HEK293T (cell line): ENCODE measurements around the gene DEDD2.
A peak's percentile ranks its signal among the peaks of the same experiment; 100 is the strongest.

Source experiments
- CTCF ChIA-PET: fragments of 350-600 bp; formaldehyde crosslinking; extraction: SDS; loops from one replicate; lab custom pipeline; 2021; ENCODE audit warnings: antibody characterized with exemption, inconsistent platforms; lab: Yijun Ruan, JAX
- POLR2A ChIA-PET: fragments of 350-600 bp; formaldehyde crosslinking; extraction: SDS; loops from one replicate; lab custom pipeline; 2020; ENCODE audit warnings: antibody characterized with exemption, inconsistent platforms; lab: Yijun Ruan, JAX
- DNase-seq: peaks from one replicate; pipeline ENCODE4 v3.0.0; 2012; ENCODE audit warnings: mixed read lengths; ENCODE audit errors: extremely low spot score
- ARNT ChIP-seq: fragments of 450-650 bp; IDR thresholded peaks from 2 replicates; pipeline ENCODE4 v1.6.1; 2017; ENCODE audit warnings: mild to moderate bottlenecking
- BHLHE40 ChIP-seq: fragments of 450-650 bp; IDR thresholded peaks from 2 replicates; pipeline ENCODE4 v1.6.1; 2016; ENCODE audit warnings: mild to moderate bottlenecking, moderate library complexity, borderline replicate concordance
- CTBP1 ChIP-seq: fragments of 450-650 bp; IDR thresholded peaks from 2 replicates; pipeline ENCODE4 v1.6.1; 2016; ENCODE audit warnings: borderline replicate concordance
- ELF4 ChIP-seq: fragments of 450-650 bp; IDR thresholded peaks from 2 replicates; pipeline ENCODE4 v1.6.1; 2017; ENCODE audit warnings: antibody characterized with exemption
- FOXA1 ChIP-seq: fragments of 450-650 bp; IDR thresholded peaks from 2 replicates; pipeline ENCODE4 v1.6.1; 2016; ENCODE audit warnings: mild to moderate bottlenecking
- FOXK2 ChIP-seq: fragments of 450-650 bp; IDR thresholded peaks from 2 replicates; pipeline ENCODE4 v1.6.1; 2016; ENCODE audit warnings: mild to moderate bottlenecking
- FOXM1 ChIP-seq: fragments of 450-650 bp; IDR thresholded peaks from 2 replicates; pipeline ENCODE4 v1.6.1; 2017; ENCODE audit warnings: mild to moderate bottlenecking, borderline replicate concordance
- HDGF ChIP-seq: fragments of 450-650 bp; IDR thresholded peaks from 2 replicates; pipeline ENCODE4 v1.6.1; 2017; ENCODE audit warnings: antibody characterized with exemption, borderline replicate concordance
- L3MBTL2 ChIP-seq: fragments of 450-650 bp; conservative IDR thresholded peaks from 2 replicates; pipeline ENCODE4 v1.6.1; 2016; ENCODE audit warnings: mild to moderate bottlenecking
- LEF1 ChIP-seq: fragments of 450-650 bp; IDR thresholded peaks from 2 replicates; pipeline ENCODE4 v1.6.1; 2017; ENCODE audit warnings: mild to moderate bottlenecking, borderline replicate concordance
- NFRKB ChIP-seq: fragments of 450-650 bp; IDR thresholded peaks from 2 replicates; pipeline ENCODE4 v1.6.1; 2016; ENCODE audit warnings: mild to moderate bottlenecking, moderate library complexity
- PKNOX1 ChIP-seq: fragments of 450-650 bp; IDR thresholded peaks from 2 replicates; pipeline ENCODE4 v1.6.1; 2016
- SP1 ChIP-seq: fragments of 450-650 bp; IDR thresholded peaks from 2 replicates; pipeline ENCODE4 v1.6.1; 2017
- SUZ12 ChIP-seq: fragments of 450-650 bp; IDR thresholded peaks from 2 replicates; pipeline ENCODE4 v1.6.1; 2016; ENCODE audit warnings: mild to moderate bottlenecking
- TARDBP ChIP-seq: fragments of 450-650 bp; IDR thresholded peaks from 2 replicates; pipeline ENCODE4 v1.6.1; 2016
- ZNF384 ChIP-seq: fragments of 450-650 bp; IDR thresholded peaks from 2 replicates; pipeline ENCODE4 v1.6.1; 2016

Gene DEDD2

DNA sequence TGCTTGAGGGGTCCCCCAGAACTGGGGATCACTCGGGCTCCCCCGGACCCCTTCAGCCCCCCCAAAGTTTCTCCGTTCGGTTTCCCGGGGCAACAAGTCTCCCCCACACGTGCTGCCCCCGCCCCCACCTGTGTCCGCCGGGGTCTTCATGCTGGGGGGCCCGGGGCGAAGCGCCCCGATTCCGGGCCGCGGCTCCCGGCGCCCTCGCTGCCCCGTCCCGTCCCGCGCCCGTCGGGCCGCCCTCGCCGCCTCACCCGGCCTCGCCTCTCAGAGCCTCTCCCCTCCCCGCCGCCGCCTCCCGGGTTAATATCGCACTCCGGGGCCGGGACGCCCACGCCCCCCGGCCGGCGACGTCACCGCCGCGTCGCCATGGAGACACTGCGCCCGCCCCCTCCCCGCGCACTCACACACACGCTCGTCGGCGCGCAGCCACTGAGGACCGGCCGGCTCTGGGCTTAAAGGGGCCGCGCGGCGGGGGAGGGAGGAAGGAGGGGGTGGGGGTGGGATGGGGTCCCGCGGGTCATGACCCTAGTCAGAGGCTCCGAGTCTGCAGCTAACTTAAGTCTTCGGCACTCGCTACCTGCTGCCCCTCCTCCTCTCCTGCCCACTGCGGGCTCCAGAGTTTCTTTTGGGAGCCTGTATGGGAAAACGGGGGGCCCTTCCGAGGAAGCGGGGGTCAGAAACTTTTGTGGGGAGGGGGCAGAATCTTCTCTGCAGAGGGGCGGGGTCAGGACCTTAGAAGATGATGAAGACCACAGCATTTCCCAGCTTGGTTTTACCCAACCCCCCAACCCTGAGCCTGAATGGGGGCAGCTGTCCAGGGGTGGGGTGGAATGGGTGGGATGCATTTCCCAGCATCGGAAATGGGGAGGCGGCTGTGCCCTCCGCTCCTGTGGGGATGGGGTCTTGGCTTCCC, 37.6 kb upstream of the DEDD2 start, which contains the start of gene ERF:
Gene ERF (minus strand): TSS at position 279 of the 916 bp plus-strand sequence. CDS start 129 bp downstream, at position 150.
- CTCF ChIA-PET, result interaction anchor here (2.1 kb wide), 1 partner anchor 9 kb away, joined by 6 read pairs; no protein-coding TSS in a partner anchor
- DNase-seq, result peak; percentile 93
- no peak for TF ChIP-seq ARNT
- TF ChIP-seq ELF4, result no peak
- no peak for TF ChIP-seq HDGF
- TF ChIP-seq LEF1, result no peak
- no peak for TF ChIP-seq SUZ12
- no peak for TF ChIP-seq SP1
- no peak for TF ChIP-seq FOXK2
- TF ChIP-seq BHLHE40, result no peak
- no peak for TF ChIP-seq TARDBP
- TF ChIP-seq FOXA1, result no peak
- POLR2A ChIA-PET, result interaction anchor here (0.9 to 1.4 kb wide), 6 partner anchors 8 to 24 kb away, joined by 3 to 6 read pairs (median 4); no protein-coding TSS in a partner anchor

GRCh38 chr19:42254089-42254849, 36.8 kb upstream of the DEDD2 start:
- peak; percentile 51 for DNase-seq
- ChIA-PET CTCF (no interaction called here), POLR2A (no interaction called here)
- TF ChIP-seq FOXM1 (peak; percentile 84), NFRKB (no peak)

DNA sequence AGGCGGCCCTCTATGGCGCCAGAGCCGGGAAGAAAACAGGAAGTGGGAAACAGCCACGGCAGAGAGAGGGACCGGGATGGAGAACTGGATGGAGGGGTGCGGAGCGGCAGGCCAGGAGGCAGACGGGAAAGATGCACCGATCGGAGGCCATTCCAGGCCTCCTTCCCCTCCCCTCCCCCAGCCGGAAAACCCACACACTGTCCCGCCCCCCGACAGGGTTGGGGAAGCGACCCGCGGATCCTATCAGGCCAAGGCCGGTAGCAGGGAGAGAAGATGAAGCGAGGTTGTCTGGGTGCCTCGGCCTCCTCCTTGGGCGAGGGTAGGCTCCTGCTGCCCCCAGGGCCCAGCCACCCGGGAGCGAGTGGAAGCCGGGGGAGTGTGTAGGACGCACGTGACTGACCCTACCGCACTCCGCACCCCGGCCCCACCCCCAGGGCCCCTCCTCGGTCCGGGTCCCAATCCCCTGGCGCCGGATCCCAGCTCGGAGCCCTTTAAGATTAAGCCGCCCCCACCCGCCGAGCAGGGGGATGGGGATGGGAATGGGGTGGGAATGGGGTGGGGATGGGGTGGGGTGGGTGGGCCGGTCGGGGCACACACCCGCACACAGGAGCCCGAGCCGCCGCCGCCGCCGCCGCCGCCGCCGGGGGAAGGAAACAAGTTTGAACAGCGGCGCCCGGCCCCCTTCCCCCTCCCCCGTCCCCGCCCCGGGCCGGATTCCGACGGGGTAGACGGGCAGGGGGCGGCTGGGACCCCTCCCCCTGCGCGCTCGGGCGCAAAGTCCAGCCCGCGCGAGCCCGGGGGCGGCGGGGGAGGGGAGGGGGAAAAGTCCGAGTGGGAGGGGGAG, 36.0 kb upstream of the DEDD2 start:
- ChIA-PET CTCF (no interaction called here), POLR2A (no interaction called here)
- TF ChIP-seq FOXA1 (no peak), FOXM1 (no peak), SP1 (no peak)
- DNase-seq, result peak; percentile 51

- TF ChIP-seq PKNOX1 (no peak), CTBP1 (no peak), ARNT (no peak), TARDBP (no peak), FOXM1 (no peak), ZNF384 (no peak), LEF1 (no peak), SP1 (no peak), NFRKB (no peak), FOXA1 (no peak), L3MBTL2 (no peak), BHLHE40 (no peak), HDGF (no peak), SUZ12 (no peak), ELF4 (no peak), FOXK2 (no peak)
- DNase-seq, result no peak
Observed at GRCh38 chr19:42252365-42253244, 35.1 kb upstream of the DEDD2 start.

DNA sequence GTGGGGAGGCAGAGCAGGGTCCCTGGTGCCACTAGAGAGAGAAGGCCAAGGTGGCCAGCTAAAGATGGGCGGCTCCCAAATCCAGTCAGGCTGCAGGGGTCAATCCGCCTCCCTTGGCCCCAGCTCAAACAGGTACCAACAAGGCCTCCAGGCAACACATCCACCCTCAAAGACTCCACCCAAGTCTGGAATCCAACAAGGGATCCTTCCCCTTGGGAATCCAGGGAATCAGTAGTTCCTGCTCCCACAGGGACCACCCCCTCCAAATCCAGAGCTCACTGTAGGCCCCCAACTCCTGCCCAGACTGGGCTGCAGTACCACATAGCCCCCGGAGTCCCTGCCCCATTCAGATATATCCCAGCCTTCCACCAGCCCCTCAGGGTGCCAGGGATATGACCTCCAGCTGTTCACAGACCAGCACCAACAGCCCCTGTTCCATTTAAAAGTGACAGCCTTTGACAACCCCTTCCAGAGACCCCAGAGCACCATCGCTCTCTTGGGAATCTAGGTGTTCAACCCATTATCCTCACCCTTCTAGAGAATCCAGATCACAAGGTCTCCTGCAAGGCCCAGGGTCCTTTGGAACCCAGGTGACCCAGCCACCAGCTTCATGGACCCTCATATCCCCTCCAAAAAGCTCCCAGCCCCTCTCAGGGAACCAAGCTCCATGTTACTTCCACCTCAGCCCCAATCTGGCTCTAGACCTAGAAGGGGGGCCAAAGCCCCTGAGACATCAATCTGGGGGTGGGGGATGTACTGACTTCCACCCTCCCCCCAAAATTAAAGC, 34.3 kb upstream of the DEDD2 start:
- POLR2A ChIA-PET, result interaction anchor here (1.5 to 2.8 kb wide), 4 partner anchors 9 to 30 kb away, joined by 3 to 12 read pairs (median 10); partner anchors contain the start of gene GSK3A
- CTCF ChIA-PET, result interaction anchor here (0.6 to 0.7 kb wide), 3 partner anchors 28 to 143 kb away, joined by 3 read pairs; no protein-coding TSS in a partner anchor
- DNase-seq, result no peak
- TF ChIP-seq SP1, result no peak
- TF ChIP-seq NFRKB, result no peak
- TF ChIP-seq ELF4, result no peak
- no peak for TF ChIP-seq PKNOX1
- TF ChIP-seq CTBP1, result no peak
- TF ChIP-seq L3MBTL2, result no peak
- no peak for TF ChIP-seq BHLHE40

More at GRCh38 chr19:42252365-42253244, 35.1 kb upstream of the DEDD2 start:
- ChIA-PET CTCF (interaction anchor here (0.6 kb wide), 1 partner anchor 144 kb away, joined by 3 read pairs; no protein-coding TSS in a partner anchor), POLR2A (interaction anchor here (1.5 to 2.8 kb wide), 4 partner anchors 10 to 29 kb away, joined by 3 to 12 read pairs (median 10); partner anchors contain the start of gene GSK3A)
